SK-N-SH (cell line): ENCODE measurements around the gene SRP14. TPM values are rescaled to one million over a fixed set of nuclear protein-coding genes. Genes with fewer than 3 reads are reported as not detected.

Experiments
- CTCF ChIA-PET: fragments of 300-600, 350-600 bp; formaldehyde crosslinking; extraction: SDS; loops from one replicate; lab custom pipeline; 2021; lab: Yijun Ruan, JAX
- POLR2A ChIA-PET: fragments of 350-600 bp; sonication (Branson Sonifier 250); formaldehyde crosslinking; extraction: SDS; loops from one replicate; lab custom pipeline; 2020; ENCODE audit warnings: antibody characterized with exemption, inconsistent platforms; lab: Yijun Ruan, JAX
- DNase-seq: peaks from one replicate; pipeline ENCODE4 v3.0.0; 2012
- H2AFZ ChIP-seq: fragments of 200-600 bp; sonication (generic); 2 replicates; pipeline ENCODE4 v1.8.1; 2016; ENCODE audit warnings: antibody characterized with exemption, mild to moderate bottlenecking, low read depth
- H3F3A ChIP-seq: fragments of 200-600 bp; sonication (generic); replicated peaks from 2 replicates; pipeline ENCODE3; 2016; ENCODE audit warnings: antibody characterized with exemption, mild to moderate bottlenecking; ENCODE audit not compliant: insufficient read depth
- H3K27ac ChIP-seq, 2 experiments: fragments of 200-500 bp in 1 of 2; fragments of 200-600 bp in 1 of 2; sonication (Bioruptor generic) in 1 of 2; sonication (generic), shearing (Covaris generic) in 1 of 2; 2 replicates each; pipeline versions ENCODE4 v1.5.1 to v1.6.1; 2014 to 2016; ENCODE audit warnings: low read depth in 2 of 2, inconsistent platforms in 1 of 2, low read length in 1 of 2, mild to moderate bottlenecking in 1 of 2, mixed read lengths in 1 of 2
- H3K27me3 ChIP-seq: fragments of 200-600 bp; sonication (generic), shearing (Covaris generic); 2 replicates; pipeline ENCODE4 v1.6.1; 2016; ENCODE audit warnings: mixed run types; ENCODE audit not compliant: insufficient read depth
- H3K36me3 ChIP-seq, 2 experiments: fragments of 200-500 bp in 1 of 2; fragments of 200-600 bp in 1 of 2; sonication (Bioruptor generic) in 1 of 2; sonication (generic) in 1 of 2; replicated peaks in 1 of 2; 2 replicates each; pipeline versions ENCODE3 to v1.5.1; 2014 to 2016; ENCODE audit warnings: low read length in 1 of 2, mild to moderate bottlenecking in 1 of 2; ENCODE audit not compliant: insufficient read depth in 2 of 2, control insufficient read depth in 1 of 2
- H3K4me1 ChIP-seq, 2 experiments: fragments of 200-500 bp in 1 of 2; fragments of 200-600 bp in 1 of 2; sonication (Bioruptor generic) in 1 of 2; sonication (generic), shearing (Covaris generic) in 1 of 2; 2 replicates each; pipeline versions ENCODE4 v1.5.1 to v1.6.1; 2014 to 2016; ENCODE audit warnings: low read depth in 1 of 2, low read length in 1 of 2, mixed run types in 1 of 2; ENCODE audit not compliant: insufficient read depth in 2 of 2, control insufficient read depth in 1 of 2
- H3K4me2 ChIP-seq: fragments of 200-600 bp; sonication (generic), shearing (Covaris generic); 2 replicates; pipeline ENCODE4 v1.6.1; 2017; ENCODE audit warnings: mixed run types
- H3K4me3 ChIP-seq, 2 experiments: fragments of 200-500 bp in 1 of 2; fragments of 200-600 bp in 1 of 2; sonication (Bioruptor generic) in 1 of 2; sonication (generic), shearing (Covaris generic) in 1 of 2; 2 replicates each; pipeline versions ENCODE4 v1.5.1 to v1.8.1; 2014 to 2016; ENCODE audit warnings: low read depth in 2 of 2, inconsistent platforms in 1 of 2, low read length in 1 of 2, mild to moderate bottlenecking in 1 of 2, mixed read lengths in 1 of 2, moderate library complexity in 1 of 2
- H3K79me2 ChIP-seq: fragments of 200-600 bp; sonication (generic); 2 replicates; pipeline ENCODE4 v1.8.1; 2017; ENCODE audit warnings: mild to moderate bottlenecking; ENCODE audit not compliant: insufficient read depth
- H3K9ac ChIP-seq: fragments of 200-600 bp; sonication (generic); 2 replicates; pipeline ENCODE4 v1.6.1; 2017; ENCODE audit warnings: mixed run types
- H3K9me2 ChIP-seq: fragments of 200-600 bp; sonication (generic); 2 replicates; pipeline ENCODE4 v1.6.1; 2017; ENCODE audit warnings: mixed run types
- H3K9me3 ChIP-seq: fragments of 200-600 bp; sonication (generic); 2 replicates; pipeline ENCODE4 v1.6.1; 2017; ENCODE audit warnings: mixed run types, mild to moderate bottlenecking, moderate library complexity
- H4K20me1 ChIP-seq: fragments of 200-600 bp; sonication (generic); 2 replicates; pipeline ENCODE4 v1.6.1; 2017; ENCODE audit warnings: mild to moderate bottlenecking, mixed run types; ENCODE audit not compliant: insufficient read depth
- CHD2 ChIP-seq: fragments of 150-350 bp; IDR thresholded peaks from 2 replicates; pipeline ENCODE4 v1.6.1; 2018; ENCODE audit warnings: low read length; ENCODE audit not compliant: partially characterized antibody
- ELF1 ChIP-seq: IDR thresholded peaks from 2 replicates; pipeline ENCODE4 v1.4.0; 2012
- EZH2phosphoT487 ChIP-seq: fragments of 200-600 bp; sonication (generic); IDR thresholded peaks from 2 replicates; pipeline ENCODE4 v1.6.1; 2017; ENCODE audit warnings: low read depth, mixed run types, mild to moderate bottlenecking, antibody characterized with exemption, moderate library complexity, borderline replicate concordance
- FOSL2 ChIP-seq: IDR thresholded peaks from 2 replicates; pipeline ENCODE4 v1.4.0; 2012; ENCODE audit warnings: low read depth, mild to moderate bottlenecking, moderate library complexity, borderline replicate concordance
- GABPA ChIP-seq: IDR thresholded peaks from 2 replicates; pipeline ENCODE4 v1.4.0; 2012; ENCODE audit warnings: low read depth, mild to moderate bottlenecking
- GATA2 ChIP-seq: sonication (generic); formaldehyde crosslinking; IDR thresholded peaks from 2 replicates; pipeline ENCODE4 v1.5.0; 2020; ENCODE audit warnings: mild to moderate bottlenecking, missing genetic modification reagents
- NFIC ChIP-seq: IDR thresholded peaks from 2 replicates; pipeline ENCODE4 v1.4.0; 2012; ENCODE audit warnings: borderline replicate concordance
- RCOR1 ChIP-seq: fragments of 150-350 bp; IDR thresholded peaks from 2 replicates; pipeline ENCODE4 v1.6.1; 2017; ENCODE audit warnings: antibody characterized with exemption, low read length
- RFX5 ChIP-seq: IDR thresholded peaks from 2 replicates; pipeline ENCODE4 v1.6.1; 2012; ENCODE audit warnings: mild to moderate bottlenecking, improper control_type of control experiment, low read length
- RXRA ChIP-seq: IDR thresholded peaks from 2 replicates; pipeline ENCODE4 v1.4.0; 2012; ENCODE audit warnings: low read depth, mild to moderate bottlenecking, borderline replicate concordance
- TAF1 ChIP-seq: IDR thresholded peaks from 2 replicates; pipeline ENCODE4 v1.6.1; 2012; ENCODE audit warnings: low read depth, mild to moderate bottlenecking, low read length, moderate library complexity, borderline replicate concordance
- TCF12 ChIP-seq: IDR thresholded peaks from 2 replicates; pipeline ENCODE4 v1.4.0; 2012
- TEAD4 ChIP-seq: IDR thresholded peaks from 2 replicates; pipeline ENCODE4 v1.4.0; 2012; ENCODE audit warnings: mild to moderate bottlenecking, borderline replicate concordance; ENCODE audit not compliant: insufficient read depth
- YY1 ChIP-seq: IDR thresholded peaks from 2 replicates; pipeline ENCODE4 v1.4.0; 2012; ENCODE audit warnings: low read depth, mild to moderate bottlenecking
- WGBS: methylation state at CpG from one replicate; pipeline ENCODE4 v1.1.6; 2017; ENCODE audit warnings: low lambda C conversion rate; 5-methylcytosine and 5-hydroxymethylcytosine counted together
- polyA plus RNA-seq, 3 experiments: library from polyadenylated mRNA; depleted of rRNA; stranded (reverse); fragments of >200 nt; gene quantifications; 2 replicates each; pipeline ENCODE4 v1.2.3, GENCODE V29; 2012
- TF ChIP-seq, protein P1 (sequence below): IDR thresholded peaks from 2 replicates; pipeline ENCODE4 v1.6.1; 2012; ENCODE audit warnings: mild to moderate bottlenecking, low read depth, low read length, moderate library complexity
- TF ChIP-seq, protein P2 (sequence below): fragments of 200-600 bp; sonication (generic); IDR thresholded peaks from 2 replicates; pipeline ENCODE4 v1.6.1; 2017; ENCODE audit warnings: antibody characterized with exemption, mild to moderate bottlenecking, moderate library complexity
- TF ChIP-seq, protein P3 (sequence below): IDR thresholded peaks from 2 replicates; pipeline ENCODE4 v1.4.0; 2012; ENCODE audit warnings: low read depth
- TF ChIP-seq, protein P4 (sequence below): IDR thresholded peaks from 2 replicates; pipeline ENCODE4 v1.4.0; 2012; ENCODE audit warnings: low read depth, borderline replicate concordance
- TF ChIP-seq, protein P5 (sequence below): fragments of 150-350 bp; IDR thresholded peaks from 2 replicates; pipeline ENCODE4 v1.6.1; 2016; ENCODE audit warnings: mild to moderate bottlenecking, low read depth, low read length

The SRP14 gene
- polyA plus RNA-seq, 1 of the 3 experiments (the other 2 are of a cell fraction) = 489 TPM

DNA sequence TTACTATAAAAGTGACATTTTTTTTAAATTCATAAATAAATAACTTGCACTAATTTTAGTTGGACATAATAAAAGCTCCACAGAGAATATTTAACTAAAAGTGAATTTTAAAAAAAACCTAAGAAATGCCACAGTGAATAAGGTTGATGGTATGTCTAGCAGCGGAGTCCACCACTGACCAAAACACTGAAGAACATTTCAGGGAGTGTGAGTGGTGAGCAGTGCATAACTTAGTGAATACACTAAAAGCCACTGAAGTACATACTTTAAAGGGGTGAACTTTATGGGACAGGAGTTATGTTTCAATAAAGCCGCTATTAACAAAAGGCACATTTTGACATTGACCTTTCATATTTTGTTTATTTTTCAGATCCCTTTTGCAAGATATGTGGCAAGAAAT, 32.3 kb downstream of the SRP14 start (continued):
- TF ChIP-seq EZH2phosphoT487 (no peak), TEAD4 (no peak), RFX5 (no peak), RCOR1 (no peak), FOSL2 (no peak)
- TF ChIP-seq, protein P1, sequence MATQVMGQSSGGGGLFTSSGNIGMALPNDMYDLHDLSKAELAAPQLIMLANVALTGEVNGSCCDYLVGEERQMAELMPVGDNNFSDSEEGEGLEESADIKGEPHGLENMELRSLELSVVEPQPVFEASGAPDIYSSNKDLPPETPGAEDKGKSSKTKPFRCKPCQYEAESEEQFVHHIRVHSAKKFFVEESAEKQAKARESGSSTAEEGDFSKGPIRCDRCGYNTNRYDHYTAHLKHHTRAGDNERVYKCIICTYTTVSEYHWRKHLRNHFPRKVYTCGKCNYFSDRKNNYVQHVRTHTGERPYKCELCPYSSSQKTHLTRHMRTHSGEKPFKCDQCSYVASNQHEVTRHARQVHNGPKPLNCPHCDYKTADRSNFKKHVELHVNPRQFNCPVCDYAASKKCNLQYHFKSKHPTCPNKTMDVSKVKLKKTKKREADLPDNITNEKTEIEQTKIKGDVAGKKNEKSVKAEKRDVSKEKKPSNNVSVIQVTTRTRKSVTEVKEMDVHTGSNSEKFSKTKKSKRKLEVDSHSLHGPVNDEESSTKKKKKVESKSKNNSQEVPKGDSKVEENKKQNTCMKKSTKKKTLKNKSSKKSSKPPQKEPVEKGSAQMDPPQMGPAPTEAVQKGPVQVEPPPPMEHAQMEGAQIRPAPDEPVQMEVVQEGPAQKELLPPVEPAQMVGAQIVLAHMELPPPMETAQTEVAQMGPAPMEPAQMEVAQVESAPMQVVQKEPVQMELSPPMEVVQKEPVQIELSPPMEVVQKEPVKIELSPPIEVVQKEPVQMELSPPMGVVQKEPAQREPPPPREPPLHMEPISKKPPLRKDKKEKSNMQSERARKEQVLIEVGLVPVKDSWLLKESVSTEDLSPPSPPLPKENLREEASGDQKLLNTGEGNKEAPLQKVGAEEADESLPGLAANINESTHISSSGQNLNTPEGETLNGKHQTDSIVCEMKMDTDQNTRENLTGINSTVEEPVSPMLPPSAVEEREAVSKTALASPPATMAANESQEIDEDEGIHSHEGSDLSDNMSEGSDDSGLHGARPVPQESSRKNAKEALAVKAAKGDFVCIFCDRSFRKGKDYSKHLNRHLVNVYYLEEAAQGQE = no peak
- TF ChIP-seq, all 33 proteins: peak for 0

DNA sequence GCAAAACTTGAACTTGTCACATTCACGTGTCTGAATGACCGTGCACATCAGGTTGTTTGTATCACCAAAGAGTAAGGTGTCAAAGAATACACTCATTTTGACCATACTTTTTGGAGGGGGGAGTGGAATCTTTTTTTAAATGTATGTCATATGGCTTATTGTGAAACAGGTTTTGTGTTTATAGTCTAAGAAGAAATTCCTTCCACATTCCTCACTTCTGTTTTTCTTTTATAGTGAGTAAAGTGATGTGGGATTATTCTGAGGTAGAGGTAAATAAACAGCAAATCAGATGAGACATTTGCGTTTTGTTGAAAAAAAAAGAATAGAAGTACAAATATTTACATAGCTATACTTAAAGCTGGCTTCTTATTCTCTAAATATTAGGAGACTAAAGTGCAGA, 33.0 kb downstream of the SRP14 start:
- H3F3A ChIP-seq = no peaks in the 10 kb centered on the region
- H4K20me1 ChIP-seq = no peaks in the 10 kb centered on the region
- H3K36me3 ChIP-seq = peaks cover 80 to 87% of the 10 kb centered on the region in 2 experiments
- WGBS = 95% methylated on average over 3 of the region's 3 CpGs
- no peak overlapping the region for H3K27ac ChIP-seq
- no peak overlapping the region for H3K9ac ChIP-seq
- no peaks in the 10 kb centered on the region for H3K9me3 ChIP-seq
- ChIA-PET CTCF (interaction anchor here (1.4 kb wide), 1 partner anchor 211 kb away, joined by 4 read pairs; no protein-coding TSS in a partner anchor), POLR2A (no interaction called here)
- H3K4me3 ChIP-seq = no peak overlapping the region
- H3K4me2 ChIP-seq = no peak overlapping the region
- H3K4me1 ChIP-seq = no peaks in the 10 kb centered on the region; a peak in 1 of 4 replicates
- no peak overlapping the region for H2AFZ ChIP-seq
- no peaks in the 10 kb centered on the region for H3K9me2 ChIP-seq
- no peak for TF ChIP-seq CHD2
- TF ChIP-seq RXRA = no peak
- no peak for TF ChIP-seq RCOR1
- no peak for TF ChIP-seq ELF1
- TF ChIP-seq, protein P2, sequence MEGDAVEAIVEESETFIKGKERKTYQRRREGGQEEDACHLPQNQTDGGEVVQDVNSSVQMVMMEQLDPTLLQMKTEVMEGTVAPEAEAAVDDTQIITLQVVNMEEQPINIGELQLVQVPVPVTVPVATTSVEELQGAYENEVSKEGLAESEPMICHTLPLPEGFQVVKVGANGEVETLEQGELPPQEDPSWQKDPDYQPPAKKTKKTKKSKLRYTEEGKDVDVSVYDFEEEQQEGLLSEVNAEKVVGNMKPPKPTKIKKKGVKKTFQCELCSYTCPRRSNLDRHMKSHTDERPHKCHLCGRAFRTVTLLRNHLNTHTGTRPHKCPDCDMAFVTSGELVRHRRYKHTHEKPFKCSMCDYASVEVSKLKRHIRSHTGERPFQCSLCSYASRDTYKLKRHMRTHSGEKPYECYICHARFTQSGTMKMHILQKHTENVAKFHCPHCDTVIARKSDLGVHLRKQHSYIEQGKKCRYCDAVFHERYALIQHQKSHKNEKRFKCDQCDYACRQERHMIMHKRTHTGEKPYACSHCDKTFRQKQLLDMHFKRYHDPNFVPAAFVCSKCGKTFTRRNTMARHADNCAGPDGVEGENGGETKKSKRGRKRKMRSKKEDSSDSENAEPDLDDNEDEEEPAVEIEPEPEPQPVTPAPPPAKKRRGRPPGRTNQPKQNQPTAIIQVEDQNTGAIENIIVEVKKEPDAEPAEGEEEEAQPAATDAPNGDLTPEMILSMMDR = no peak
- TF ChIP-seq GATA2 (CRISPR knock-in tag) = no peak
- no peak for TF ChIP-seq NFIC
- TF ChIP-seq, protein P3, sequence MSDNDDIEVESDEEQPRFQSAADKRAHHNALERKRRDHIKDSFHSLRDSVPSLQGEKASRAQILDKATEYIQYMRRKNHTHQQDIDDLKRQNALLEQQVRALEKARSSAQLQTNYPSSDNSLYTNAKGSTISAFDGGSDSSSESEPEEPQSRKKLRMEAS = no peak
- TF ChIP-seq GABPA = no peak
- TF ChIP-seq, protein P4, sequence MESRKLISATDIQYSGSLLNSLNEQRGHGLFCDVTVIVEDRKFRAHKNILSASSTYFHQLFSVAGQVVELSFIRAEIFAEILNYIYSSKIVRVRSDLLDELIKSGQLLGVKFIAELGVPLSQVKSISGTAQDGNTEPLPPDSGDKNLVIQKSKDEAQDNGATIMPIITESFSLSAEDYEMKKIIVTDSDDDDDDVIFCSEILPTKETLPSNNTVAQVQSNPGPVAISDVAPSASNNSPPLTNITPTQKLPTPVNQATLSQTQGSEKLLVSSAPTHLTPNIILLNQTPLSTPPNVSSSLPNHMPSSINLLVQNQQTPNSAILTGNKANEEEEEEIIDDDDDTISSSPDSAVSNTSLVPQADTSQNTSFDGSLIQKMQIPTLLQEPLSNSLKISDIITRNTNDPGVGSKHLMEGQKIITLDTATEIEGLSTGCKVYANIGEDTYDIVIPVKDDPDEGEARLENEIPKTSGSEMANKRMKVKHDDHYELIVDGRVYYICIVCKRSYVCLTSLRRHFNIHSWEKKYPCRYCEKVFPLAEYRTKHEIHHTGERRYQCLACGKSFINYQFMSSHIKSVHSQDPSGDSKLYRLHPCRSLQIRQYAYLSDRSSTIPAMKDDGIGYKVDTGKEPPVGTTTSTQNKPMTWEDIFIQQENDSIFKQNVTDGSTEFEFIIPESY = no peak
- no peak for TF ChIP-seq TAF1
- TF ChIP-seq, protein P5, sequence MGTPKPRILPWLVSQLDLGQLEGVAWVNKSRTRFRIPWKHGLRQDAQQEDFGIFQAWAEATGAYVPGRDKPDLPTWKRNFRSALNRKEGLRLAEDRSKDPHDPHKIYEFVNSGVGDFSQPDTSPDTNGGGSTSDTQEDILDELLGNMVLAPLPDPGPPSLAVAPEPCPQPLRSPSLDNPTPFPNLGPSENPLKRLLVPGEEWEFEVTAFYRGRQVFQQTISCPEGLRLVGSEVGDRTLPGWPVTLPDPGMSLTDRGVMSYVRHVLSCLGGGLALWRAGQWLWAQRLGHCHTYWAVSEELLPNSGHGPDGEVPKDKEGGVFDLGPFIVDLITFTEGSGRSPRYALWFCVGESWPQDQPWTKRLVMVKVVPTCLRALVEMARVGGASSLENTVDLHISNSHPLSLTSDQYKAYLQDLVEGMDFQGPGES = no peak
- TF ChIP-seq TCF12 = no peak
- TF ChIP-seq, protein P1 = no peak
- TF ChIP-seq YY1 = no peak
- no peaks in the 10 kb centered on the region for H3K27me3 ChIP-seq
- no peaks in the 10 kb centered on the region for H3K79me2 ChIP-seq
- DNase-seq = no peak
